Lower leg skin (tissue), 3 donors: ENCODE measurements around the gene TRAF3IP1.

Source experiments
- CTCF ChIP-seq, 3 donors: fragments of 450-650 bp; IDR thresholded peaks; one replicate each; pipeline ENCODE4 v1.5.1; 2016; ENCODE audit warnings: antibody characterized with exemption in 3 of 3, mild to moderate bottlenecking in 3 of 3, moderate library complexity in 2 of 3
- POLR2A ChIP-seq, 2 donors: fragments of 450-650 bp; IDR thresholded peaks; one replicate each; pipeline ENCODE4 v1.6.1; 2016 to 2017; ENCODE audit warnings: antibody characterized with exemption in 2 of 2, mild to moderate bottlenecking in 1 of 2, moderate library complexity in 1 of 2

GRCh38 chr2:238302087-238302486 lies 18.2 kb upstream of the TRAF3IP1 start:
- TF ChIP-seq CTCF (IDR thresholded peaks at IDR 0.05) (no peak), POLR2A (IDR thresholded peaks at IDR 0.05) (no peak)
